Measurements from ENCODE around the gene TULP1. TPM values are rescaled to one million over a fixed set of nuclear protein-coding genes. Genes with fewer than 3 reads are reported as not detected.

TULP1 gene
- total and polyA plus RNA-seq, 2 of the 4 experiments (the other 2 are of a cell fraction) = not detected

- no peaks in the 10 kb centered on the region for H3K4me1 ChIP-seq (ENCODE audit: control insufficient read depth, insufficient read depth, low read length)
- no peak overlapping the region for H3K4ac ChIP-seq (ENCODE audit: low read depth, low read length)
- no peak overlapping the region for H2AK5ac ChIP-seq (ENCODE audit: low read depth, low read length)
- no peak overlapping the region for H3K18ac ChIP-seq (ENCODE audit: low read depth, low read length)
- H3K79me1 ChIP-seq (ENCODE audit: low read depth in 1 of 2, low read length in 2 of 2) = no peaks in the 10 kb centered on the region
- H2BK120ac ChIP-seq (ENCODE audit: low read depth, low read length) = no peak overlapping the region
- no peak overlapping the region for H3K4me3 ChIP-seq (ENCODE audit: insufficient read depth, low read depth, low read length)
- no peak overlapping the region for H4K8ac ChIP-seq (ENCODE audit: low read depth in 2 of 2, low read length in 2 of 2)
- 80% methylated on average over 3 of the region's 9 CpGs; no CpG with 5 or more reads in 1 of the 2 experiments for WGBS, 2 experiments (ENCODE audit: extremely low coverage in 2 of 2, insufficient read length in 1 of 2)
- TF ChIP-seq MAZ (IDR thresholded peaks at IDR 0.05; ENCODE audit: borderline replicate concordance, low read depth, low read length) (no peak), CEBPB (IDR thresholded peaks at IDR 0.05; ENCODE audit: low read depth, low read length) (no peak), NFE2L2 (IDR thresholded peaks at IDR 0.05; ENCODE audit: low read depth, low read length) (no peak), FOS (IDR thresholded peaks at IDR 0.05; ENCODE audit: low read depth, low read length) (no peak), RCOR1 (IDR thresholded peaks at IDR 0.05; ENCODE audit: insufficient replicate concordance, low read length) (no peak), RAD21 (IDR thresholded peaks at IDR 0.05; ENCODE audit: low read length) (no peak)
- TF ChIP-seq, protein P1, sequence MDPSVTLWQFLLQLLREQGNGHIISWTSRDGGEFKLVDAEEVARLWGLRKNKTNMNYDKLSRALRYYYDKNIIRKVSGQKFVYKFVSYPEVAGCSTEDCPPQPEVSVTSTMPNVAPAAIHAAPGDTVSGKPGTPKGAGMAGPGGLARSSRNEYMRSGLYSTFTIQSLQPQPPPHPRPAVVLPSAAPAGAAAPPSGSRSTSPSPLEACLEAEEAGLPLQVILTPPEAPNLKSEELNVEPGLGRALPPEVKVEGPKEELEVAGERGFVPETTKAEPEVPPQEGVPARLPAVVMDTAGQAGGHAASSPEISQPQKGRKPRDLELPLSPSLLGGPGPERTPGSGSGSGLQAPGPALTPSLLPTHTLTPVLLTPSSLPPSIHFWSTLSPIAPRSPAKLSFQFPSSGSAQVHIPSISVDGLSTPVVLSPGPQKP (IDR thresholded peaks at IDR 0.05; ENCODE audit: borderline replicate concordance, low read depth, low read length) = no peak
- TF ChIP-seq, protein P2, sequence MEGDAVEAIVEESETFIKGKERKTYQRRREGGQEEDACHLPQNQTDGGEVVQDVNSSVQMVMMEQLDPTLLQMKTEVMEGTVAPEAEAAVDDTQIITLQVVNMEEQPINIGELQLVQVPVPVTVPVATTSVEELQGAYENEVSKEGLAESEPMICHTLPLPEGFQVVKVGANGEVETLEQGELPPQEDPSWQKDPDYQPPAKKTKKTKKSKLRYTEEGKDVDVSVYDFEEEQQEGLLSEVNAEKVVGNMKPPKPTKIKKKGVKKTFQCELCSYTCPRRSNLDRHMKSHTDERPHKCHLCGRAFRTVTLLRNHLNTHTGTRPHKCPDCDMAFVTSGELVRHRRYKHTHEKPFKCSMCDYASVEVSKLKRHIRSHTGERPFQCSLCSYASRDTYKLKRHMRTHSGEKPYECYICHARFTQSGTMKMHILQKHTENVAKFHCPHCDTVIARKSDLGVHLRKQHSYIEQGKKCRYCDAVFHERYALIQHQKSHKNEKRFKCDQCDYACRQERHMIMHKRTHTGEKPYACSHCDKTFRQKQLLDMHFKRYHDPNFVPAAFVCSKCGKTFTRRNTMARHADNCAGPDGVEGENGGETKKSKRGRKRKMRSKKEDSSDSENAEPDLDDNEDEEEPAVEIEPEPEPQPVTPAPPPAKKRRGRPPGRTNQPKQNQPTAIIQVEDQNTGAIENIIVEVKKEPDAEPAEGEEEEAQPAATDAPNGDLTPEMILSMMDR (conservative IDR thresholded peaks at IDR 0.05; ENCODE audit: low read depth, low read length) = no peak
- dilution Hi-C loops (cut with HindIII; ENCODE audit: low sequenced_read_pairs, unreplicated experiment) = no loop called here
- ChIA-PET CTCF (no interaction called here), POLR2A (ENCODE audit: unreplicated experiment) (interaction anchor here (0.6 kb wide), 1 partner anchor 418 kb away, joined by 16 read pairs; no protein-coding TSS in a partner anchor)
- no peaks in the 10 kb centered on the region for H3K9me1 ChIP-seq (ENCODE audit: insufficient read depth, low read length)
- no peak overlapping the region for H2BK20ac ChIP-seq (ENCODE audit: low read depth, low read length)
- in situ Hi-C loops (cut with MboI; ENCODE audit: low sequenced_read_pairs) = loop anchor here (5.0 kb wide), 2 partner anchors 48 to 218 kb away; partner anchors contain the start of gene ARMC12
- H3K4me2 ChIP-seq (ENCODE audit: low read depth, low read length) = no peak overlapping the region
- no peak for ATAC-seq (ENCODE audit: low read depth)
- no peak overlapping the region for H3K9ac ChIP-seq (ENCODE audit: low read depth, low read length)
- intact Hi-C loops (cut with micrococcal nuclease) = loop anchor here (5.0 kb wide), 2 partner anchors 63 to 578 kb away; no protein-coding TSS in a partner anchor
- peaks cover 11% of the 10 kb centered on the region for H3K27me3 ChIP-seq (ENCODE audit: control insufficient read depth, insufficient read depth, low read length)
- H3K14ac ChIP-seq (replicated peaks; ENCODE audit: low read depth, low read length) = no peak overlapping the region
- H3K9me3 ChIP-seq (ENCODE audit: control insufficient read depth, insufficient read depth, low read length) = no peaks in the 10 kb centered on the region
- no peak overlapping the region for H4K5ac ChIP-seq (ENCODE audit: low read depth, low read length)
- H3K27ac ChIP-seq (ENCODE audit: insufficient read depth, low read length) = no peak overlapping the region
- H2AK9ac ChIP-seq (replicated peaks; ENCODE audit: low read depth, low read length, poor library complexity) = no peak overlapping the region
- no peak for DNase-seq
- H2BK5ac ChIP-seq (ENCODE audit: low read depth, low read length, poor library complexity, severe bottlenecking) = no peak overlapping the region
- no peaks in the 10 kb centered on the region for H3K36me3 ChIP-seq (ENCODE audit: control insufficient read depth, insufficient read depth, low read length)
- no peaks in the 10 kb centered on the region for H4K20me1 ChIP-seq (ENCODE audit: insufficient read depth, low read length)
- H3K23ac ChIP-seq (ENCODE audit: low read depth, low read length) = no peak overlapping the region
- no TSS peak for BruUV-seq (replicated peaks)
- no peak overlapping the region for H3K56ac ChIP-seq (ENCODE audit: extremely low read depth, insufficient read depth, low read length)
- no peak overlapping the region for H4K91ac ChIP-seq (ENCODE audit: insufficient read depth, low read depth, low read length)
- H2BK15ac ChIP-seq (ENCODE audit: low read depth, low read length) = no peak overlapping the region
- no peak overlapping the region for H2AFZ ChIP-seq (replicated peaks; ENCODE audit: low read length, poor library complexity)
Measured at GRCh38 chr6:35519313-35520015, 6.8 kb upstream of the TULP1 start.

Measured in IMR-90 (cell line).